IPS-20b (cell line): ENCODE measurements around the gene CRIP1.

Source experiments
- H3K27ac ChIP-seq: one replicate; pipeline ENCODE4 v1.5.1; 2013; ENCODE audit warnings: low read length
- H3K27me3 ChIP-seq: 2 replicates; pipeline ENCODE4 v1.6.1; 2013; ENCODE audit warnings: mild to moderate bottlenecking, low read length, inconsistent platforms; ENCODE audit not compliant: insufficient read depth
- H3K36me3 ChIP-seq: 2 replicates; pipeline ENCODE4 v1.6.1; 2013; ENCODE audit warnings: low read depth, mild to moderate bottlenecking, inconsistent platforms, low read length, moderate library complexity; ENCODE audit not compliant: insufficient read depth
- H3K4me1 ChIP-seq: 2 replicates; pipeline ENCODE4 v1.6.1; 2013; ENCODE audit warnings: mild to moderate bottlenecking, control low read depth, inconsistent platforms, low read length, moderate library complexity; ENCODE audit not compliant: insufficient read depth
- H3K4me3 ChIP-seq: 2 replicates; pipeline ENCODE4 v1.5.1; 2013; ENCODE audit warnings: mild to moderate bottlenecking, low read length, inconsistent platforms
- H3K9ac ChIP-seq: 2 replicates; pipeline ENCODE4 v1.6.1; 2013; ENCODE audit warnings: low read depth, mild to moderate bottlenecking, inconsistent platforms, low read length, moderate library complexity
- H3K9me3 ChIP-seq: 2 replicates; pipeline ENCODE4 v1.6.1; 2013; ENCODE audit warnings: mild to moderate bottlenecking, low read depth, low read length, inconsistent platforms; ENCODE audit not compliant: insufficient read depth

The CRIP1 gene

DNA sequence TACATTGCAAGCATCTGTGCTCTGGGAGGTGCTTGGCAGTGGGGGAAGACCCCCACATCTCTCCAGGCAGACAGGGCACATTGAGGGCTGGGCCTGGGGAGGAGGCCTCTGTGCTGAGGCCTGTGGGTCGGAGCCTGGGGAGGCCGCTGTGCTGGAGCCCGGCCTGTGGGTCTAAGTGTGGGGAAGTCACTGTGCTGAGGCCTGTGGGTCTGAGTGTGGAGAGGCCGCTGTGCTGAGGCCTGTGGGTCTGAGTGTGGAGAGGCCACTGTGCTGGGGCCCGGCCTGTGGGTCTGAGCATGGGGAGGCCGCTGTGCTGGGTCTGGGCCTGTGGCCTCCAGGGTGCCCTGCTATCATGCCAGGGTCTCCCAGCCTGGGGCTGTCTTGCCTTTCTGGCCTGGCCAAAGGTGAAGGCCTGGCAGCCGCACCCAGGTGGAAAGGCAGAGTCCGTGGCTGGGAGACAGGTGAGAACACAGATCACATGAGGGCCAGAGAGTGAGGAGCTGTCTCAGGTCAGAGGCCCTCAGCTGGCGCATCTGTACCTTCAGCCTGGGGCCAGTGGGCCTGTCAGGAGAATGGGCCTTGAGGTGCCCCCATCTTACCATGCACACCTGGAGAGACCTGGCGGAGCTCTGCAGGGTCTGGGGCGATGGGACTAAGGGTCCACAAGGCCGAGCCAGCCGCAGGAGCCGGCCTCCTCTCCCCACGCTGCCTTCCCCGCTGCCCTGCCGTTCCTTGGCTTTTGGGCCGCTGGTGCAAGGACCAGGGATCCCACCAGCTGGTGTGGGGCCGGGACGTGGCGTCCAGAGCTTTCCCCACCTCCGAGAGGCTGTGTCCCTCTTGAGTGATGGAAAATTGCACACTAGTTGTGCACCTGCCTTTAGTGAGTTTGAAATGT is 30.7 kb upstream of the CRIP1 start:
- Histone ChIP-seq H3K9ac (no peak overlapping the region), H3K27me3 (no peaks in the 10 kb centered on the region), H3K9me3 (no peaks in the 10 kb centered on the region), H3K27ac (no peak overlapping the region), H3K4me1 (no peaks in the 10 kb centered on the region), H3K4me3 (no peak overlapping the region), H3K36me3 (peaks cover 78% of the 10 kb centered on the region)

DNA sequence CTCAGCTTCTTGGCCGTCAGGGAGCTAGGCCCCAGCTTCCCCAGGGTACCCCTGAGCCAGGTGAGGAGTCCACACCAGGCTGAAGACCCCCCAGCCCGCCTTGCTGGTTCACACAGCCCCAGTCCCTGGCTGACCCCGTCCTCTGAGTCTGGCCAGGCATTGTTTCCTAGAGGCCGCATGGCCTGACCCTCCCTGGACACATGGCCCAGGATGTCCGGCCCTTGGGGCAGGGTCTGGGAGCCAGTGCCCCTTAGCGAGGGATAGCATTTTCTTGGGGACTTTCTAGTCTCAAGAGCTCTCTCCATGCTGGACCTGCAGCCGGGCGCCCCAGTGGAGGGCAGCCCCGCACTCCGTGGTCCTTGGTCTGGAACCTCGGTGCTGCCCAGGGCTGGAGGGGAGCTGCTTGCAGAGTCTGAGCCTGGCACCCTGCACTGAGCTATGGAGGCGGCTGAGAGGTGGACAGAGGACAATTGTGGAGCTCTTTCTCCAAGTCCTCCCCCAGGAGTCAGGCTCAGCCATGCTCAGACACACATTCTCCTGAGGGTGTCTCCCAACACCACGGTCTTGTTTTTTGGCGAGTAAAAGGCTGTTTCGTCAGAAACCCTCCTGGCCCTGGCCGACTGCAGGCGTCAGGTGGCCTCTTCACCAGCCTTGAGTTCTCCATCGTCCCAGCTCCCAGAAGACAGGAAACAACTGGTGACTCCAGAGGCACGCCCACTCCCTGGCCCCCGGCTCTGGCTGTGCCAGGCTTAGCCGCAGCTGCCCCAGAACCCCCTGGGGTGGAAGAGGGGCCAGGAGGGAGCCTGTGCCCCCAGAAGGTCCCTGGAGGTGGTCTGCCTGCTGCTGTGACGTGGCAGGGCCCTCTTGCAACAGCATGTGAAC is 29.7 kb upstream of the CRIP1 start:
- Histone ChIP-seq H3K27me3 (no peaks in the 10 kb centered on the region), H3K9ac (no peak overlapping the region), H3K27ac (no peak overlapping the region), H3K4me1 (no peaks in the 10 kb centered on the region), H3K4me3 (no peak overlapping the region), H3K36me3 (peaks cover 79% of the 10 kb centered on the region), H3K9me3 (no peaks in the 10 kb centered on the region)

DNA sequence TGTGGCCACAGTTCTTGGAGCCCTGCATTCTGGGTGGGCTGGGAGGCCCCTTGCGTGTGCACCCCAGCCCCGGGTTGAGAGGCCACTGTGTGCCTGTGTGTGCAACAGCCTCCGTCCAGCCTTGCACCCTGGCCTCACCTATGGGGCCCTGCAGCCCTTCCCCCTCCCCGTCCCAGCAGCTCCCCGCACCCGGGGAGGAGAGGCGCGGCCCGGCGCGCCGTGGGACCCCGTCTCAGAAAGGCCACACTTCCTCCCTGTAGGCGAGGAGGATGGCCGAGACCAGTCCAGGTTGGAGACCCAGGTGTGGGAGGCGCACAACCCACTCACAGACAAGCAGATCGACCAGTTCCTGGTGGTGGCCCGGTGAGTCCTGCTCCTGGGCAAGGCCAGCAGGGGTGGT is 28.7 kb upstream of the CRIP1 start:
- Histone ChIP-seq H3K27ac (no peak overlapping the region), H3K4me3 (no peak overlapping the region), H3K27me3 (no peaks in the 10 kb centered on the region), H3K36me3 (peaks cover 79% of the 10 kb centered on the region), H3K9me3 (no peaks in the 10 kb centered on the region), H3K4me1 (no peaks in the 10 kb centered on the region), H3K9ac (no peak overlapping the region)

DNA sequence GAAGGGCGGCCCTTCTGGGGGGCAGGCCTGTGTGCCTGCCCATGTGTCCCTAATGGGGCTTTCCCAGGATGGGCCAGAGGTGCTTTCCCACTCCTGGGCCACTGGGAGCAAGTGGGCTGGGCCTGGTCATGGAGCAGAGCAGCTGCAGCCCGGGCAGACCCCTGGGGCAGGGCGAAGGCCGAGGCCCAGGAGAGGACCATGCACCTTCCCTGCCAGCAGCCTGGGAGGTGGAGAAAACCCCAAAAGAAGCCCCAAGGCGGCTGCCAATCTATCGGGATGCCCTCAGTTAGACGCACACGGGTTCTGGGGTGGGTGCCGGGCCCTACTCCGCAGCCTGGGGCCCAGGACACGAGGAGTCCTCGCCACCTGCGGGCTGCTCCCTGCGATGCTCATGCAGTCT is 28.1 kb upstream of the CRIP1 start:
- Histone ChIP-seq H3K9me3 (no peaks in the 10 kb centered on the region), H3K27me3 (no peaks in the 10 kb centered on the region), H3K9ac (no peak overlapping the region), H3K27ac (no peak overlapping the region), H3K36me3 (peaks cover 80% of the 10 kb centered on the region), H3K4me3 (no peak overlapping the region), H3K4me1 (no peaks in the 10 kb centered on the region)

DNA sequence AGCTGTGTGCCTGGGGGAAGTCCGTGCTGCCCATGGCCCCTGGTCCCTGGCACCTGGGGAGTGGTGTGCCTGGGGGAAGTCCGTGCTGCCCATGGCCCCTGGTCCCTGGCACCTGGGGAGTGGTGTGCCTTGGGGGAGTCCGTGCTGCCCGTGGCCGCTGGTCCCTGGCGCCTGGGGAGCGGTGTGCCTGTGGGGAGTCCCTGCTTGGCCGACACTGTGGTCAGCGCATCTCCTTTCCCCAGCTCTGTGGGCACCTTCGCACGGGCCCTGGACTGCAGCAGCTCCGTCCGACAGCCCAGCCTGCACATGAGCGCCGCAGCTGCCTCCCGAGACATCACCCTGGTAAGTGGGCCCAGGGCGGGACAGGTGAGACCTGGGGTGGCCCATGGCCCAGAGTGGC is 26.6 kb upstream of the CRIP1 start:
- H3K36me3 ChIP-seq: peaks cover 80% of the 10 kb centered on the region
- H3K27me3 ChIP-seq: no peaks in the 10 kb centered on the region
- no peak overlapping the region for H3K4me3 ChIP-seq
- no peaks in the 10 kb centered on the region for H3K4me1 ChIP-seq
- H3K9ac ChIP-seq: no peak overlapping the region
- no peaks in the 10 kb centered on the region for H3K9me3 ChIP-seq
- H3K27ac ChIP-seq: no peak overlapping the region

DNA sequence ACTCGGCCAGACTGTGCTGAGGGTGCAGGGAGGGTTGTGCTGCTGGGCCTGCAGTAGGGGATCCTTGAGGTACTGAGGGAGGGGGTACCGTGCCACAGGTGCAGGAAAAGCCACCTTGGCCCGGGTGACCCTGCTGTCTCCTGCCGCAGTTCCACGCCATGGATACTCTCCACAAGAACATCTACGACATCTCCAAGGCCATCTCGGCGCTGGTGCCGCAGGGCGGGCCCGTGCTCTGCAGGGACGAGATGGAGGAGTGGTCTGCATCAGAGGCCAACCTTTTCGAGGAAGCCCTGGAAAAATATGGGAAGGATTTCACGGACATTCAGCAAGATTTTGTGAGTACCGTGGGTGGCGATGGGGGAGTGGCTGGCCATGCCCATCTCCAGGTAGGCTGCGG is 26.1 kb upstream of the CRIP1 start:
- no peaks in the 10 kb centered on the region for H3K27me3 ChIP-seq
- no peak overlapping the region for H3K27ac ChIP-seq
- H3K4me1 ChIP-seq: no peaks in the 10 kb centered on the region
- peaks cover 80% of the 10 kb centered on the region for H3K36me3 ChIP-seq
- no peak overlapping the region for H3K4me3 ChIP-seq
- H3K9me3 ChIP-seq: no peaks in the 10 kb centered on the region
- no peak overlapping the region for H3K9ac ChIP-seq

DNA sequence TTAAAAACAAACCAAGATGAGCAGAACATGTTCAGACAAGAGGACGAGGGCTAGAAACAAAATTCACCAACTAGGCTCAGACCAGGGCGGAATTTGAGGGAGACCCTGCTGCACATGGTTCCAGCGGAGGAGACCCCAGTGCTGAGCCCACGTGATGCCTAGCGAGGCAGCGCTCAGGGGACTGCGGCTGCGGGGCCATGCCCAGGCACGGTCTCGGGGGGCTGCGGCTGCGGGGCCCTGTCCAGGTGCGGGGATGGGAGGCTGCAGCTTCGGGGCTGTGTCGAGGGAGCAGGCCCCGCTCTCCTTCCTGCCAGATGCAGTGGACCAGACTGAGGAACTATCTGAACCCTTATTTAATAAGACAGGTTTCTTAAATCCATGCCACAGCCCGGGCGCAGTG is 24.8 kb upstream of the CRIP1 start:
- H3K27me3 ChIP-seq: no peaks in the 10 kb centered on the region

DNA sequence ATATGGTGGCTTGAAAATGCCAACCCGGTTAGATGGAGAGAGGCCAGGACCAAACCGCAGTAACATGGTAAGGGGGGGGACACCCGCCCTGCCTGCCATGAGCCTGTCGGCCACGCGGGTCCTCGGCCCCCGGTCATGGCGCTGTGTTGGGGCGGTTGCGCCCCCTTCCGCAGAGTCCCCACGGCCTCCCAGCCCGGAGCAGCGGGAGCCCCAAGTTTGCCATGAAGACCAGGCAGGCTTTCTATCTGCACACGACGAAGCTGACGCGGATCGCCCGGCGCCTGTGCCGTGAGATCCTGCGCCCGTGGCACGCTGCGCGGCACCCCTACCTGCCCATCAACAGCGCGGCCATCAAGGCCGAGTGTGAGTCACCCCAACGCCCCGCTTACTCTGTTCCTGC is 22.2 kb upstream of the CRIP1 start:
- H3K9ac ChIP-seq: no peak overlapping the region
- peaks cover 85% of the 10 kb centered on the region for H3K36me3 ChIP-seq
- no peaks in the 10 kb centered on the region for H3K27me3 ChIP-seq
- no peaks in the 10 kb centered on the region for H3K9me3 ChIP-seq
- no peak overlapping the region for H3K4me3 ChIP-seq
- no peak overlapping the region for H3K27ac ChIP-seq
- H3K4me1 ChIP-seq: no peaks in the 10 kb centered on the region

More for the DNA sequence above, 24.8 kb upstream of the CRIP1 start:
- Histone ChIP-seq H3K9me3 (no peaks in the 10 kb centered on the region), H3K36me3 (peaks cover 77% of the 10 kb centered on the region), H3K4me3 (no peak overlapping the region), H3K27ac (no peak overlapping the region), H3K9ac (no peak overlapping the region), H3K4me1 (no peaks in the 10 kb centered on the region)

DNA sequence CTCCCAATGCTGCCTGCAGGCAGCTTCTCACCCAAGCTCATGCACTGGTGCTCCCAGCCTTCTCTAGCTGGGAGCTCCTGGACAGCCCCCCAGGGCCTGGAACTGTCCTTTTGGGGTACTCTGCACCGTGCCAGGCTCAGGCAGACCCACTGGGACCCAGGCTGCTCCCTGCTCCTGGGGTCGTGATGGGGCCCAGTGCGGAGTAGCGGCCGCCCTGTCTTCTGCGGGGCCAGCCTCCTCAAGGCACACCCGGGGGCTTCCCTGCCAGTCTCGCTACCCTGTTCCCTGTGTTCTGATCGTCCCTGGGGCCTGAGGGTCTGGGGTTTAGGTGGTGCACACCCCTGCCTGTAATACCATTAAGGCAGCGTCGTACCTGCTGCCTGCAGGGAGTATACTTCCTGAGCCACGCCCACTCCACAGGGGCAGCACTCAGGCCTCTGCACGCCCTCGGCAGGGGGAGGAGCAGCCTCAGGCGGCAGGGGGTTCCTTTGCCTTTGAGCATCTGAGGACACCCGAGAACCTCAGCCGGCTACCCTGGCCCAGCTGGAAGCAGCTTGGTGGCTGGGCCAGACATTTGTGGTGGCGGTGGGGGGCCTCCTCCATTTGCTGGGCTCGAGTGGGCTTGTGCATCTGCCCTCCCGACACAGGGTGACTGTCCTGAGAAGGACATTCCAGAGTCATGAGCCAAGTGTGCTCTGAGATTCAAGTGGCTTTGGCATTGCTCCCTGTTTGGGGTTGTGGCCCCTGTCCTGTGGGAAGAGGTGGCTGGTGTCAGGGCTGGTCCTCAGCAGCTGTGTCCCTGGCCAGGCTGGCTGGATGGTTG is 21.3 kb upstream of the CRIP1 start:
- Histone ChIP-seq H3K9me3 (no peaks in the 10 kb centered on the region), H3K27ac (no peak overlapping the region), H3K4me3 (no peak overlapping the region), H3K36me3 (peaks cover 81% of the 10 kb centered on the region), H3K27me3 (no peaks in the 10 kb centered on the region), H3K4me1 (no peaks in the 10 kb centered on the region), H3K9ac (no peak overlapping the region)

DNA sequence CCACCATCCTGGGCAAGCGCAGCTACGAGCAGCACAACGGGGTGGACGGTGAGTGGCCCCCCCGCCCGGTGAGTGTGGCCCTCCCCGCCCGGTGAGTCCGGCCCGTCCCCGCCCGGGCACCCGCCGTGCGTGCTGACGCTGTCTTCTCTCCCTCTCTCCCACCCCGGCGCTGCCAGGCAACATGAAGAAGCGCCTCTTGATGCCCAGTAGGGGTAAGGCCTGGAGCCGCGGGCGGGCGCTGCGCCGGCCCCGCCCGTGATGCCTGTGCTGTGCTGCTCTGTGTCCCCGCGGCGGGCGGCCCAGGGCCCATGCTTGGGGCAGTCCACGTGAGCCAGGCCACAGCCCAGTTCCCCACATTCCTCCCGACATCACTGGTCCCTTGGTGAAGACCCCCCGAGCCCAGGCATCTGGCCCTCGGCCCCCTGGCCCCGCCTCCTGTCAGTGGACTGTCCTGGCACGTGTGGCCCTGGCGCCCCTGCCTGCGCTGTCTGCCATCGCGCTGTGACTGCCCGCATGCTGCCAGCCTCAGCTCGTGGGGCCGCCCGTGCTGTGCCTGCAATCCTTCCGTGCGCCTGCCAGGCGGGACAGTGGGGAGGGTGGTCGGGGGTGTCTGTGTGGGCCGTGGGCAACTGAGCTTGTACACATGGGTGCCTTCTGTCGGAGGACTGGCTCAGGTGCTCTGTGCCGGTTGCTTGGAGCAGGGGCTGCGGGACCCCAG is 20.0 kb upstream of the CRIP1 start:
- Histone ChIP-seq H3K27me3 (no peaks in the 10 kb centered on the region), H3K4me1 (no peaks in the 10 kb centered on the region; the same call in 1 of the 2 replicates), H3K27ac (no peak overlapping the region), H3K4me3 (no peak overlapping the region), H3K36me3 (peaks cover 68% of the 10 kb centered on the region), H3K9ac (no peak overlapping the region), H3K9me3 (no peaks in the 10 kb centered on the region)
